ENCODE measurements around the gene KSR1. TPM values are rescaled to one million over a fixed set of nuclear protein-coding genes. Genes with fewer than 3 reads are reported as not detected.

The KSR1 gene
- total RNA-seq, 1 experiment from 2014 or later: 7.8 TPM

DNA sequence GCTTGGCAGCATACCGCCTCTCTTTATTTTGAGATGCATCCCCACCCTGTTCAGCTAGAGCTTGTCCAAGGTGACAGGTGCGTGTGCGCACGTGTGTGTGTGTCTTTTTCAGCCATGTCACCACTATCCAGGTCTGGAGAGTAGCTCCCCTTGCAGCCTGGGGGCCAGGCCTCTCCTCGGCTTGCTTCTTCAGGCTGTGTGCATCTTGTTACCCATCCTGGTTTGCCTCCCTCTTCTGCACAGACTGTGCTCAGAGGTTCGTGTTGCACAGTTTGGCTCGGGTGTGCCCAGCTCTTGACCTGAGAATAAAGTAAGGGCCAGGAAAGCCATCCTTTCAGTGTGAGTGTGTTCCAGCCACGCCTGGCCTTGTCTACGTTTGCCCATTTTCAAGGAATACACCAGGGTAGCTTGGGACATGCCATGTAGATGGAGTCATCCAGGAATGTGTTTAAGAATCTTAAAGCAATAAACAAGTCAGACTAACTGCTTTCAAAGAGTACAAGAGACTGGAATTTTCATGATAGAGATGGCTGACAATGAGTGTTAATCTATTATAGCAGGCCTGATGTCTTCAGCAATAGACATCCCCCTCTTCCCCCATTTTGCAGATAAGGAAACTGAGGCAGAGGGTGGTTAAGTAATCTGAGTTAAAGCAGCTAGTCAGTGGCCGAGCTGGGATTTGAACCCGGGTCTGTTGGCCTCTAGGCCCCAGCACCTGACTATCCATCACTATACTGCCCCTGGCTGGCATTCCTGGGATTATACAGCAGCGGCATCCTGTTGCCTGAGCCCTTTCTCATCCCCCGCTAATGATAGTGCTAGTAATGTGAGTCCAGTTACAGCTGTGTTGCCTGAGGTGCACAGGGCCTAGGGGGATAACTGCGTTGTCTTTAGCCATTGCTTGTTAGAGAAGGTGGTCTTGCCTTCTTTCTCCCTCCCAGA lies 77.9 kb downstream of the KSR1 start:
- DNase-seq (ENCODE audit: low spot score): no peak

DNA sequence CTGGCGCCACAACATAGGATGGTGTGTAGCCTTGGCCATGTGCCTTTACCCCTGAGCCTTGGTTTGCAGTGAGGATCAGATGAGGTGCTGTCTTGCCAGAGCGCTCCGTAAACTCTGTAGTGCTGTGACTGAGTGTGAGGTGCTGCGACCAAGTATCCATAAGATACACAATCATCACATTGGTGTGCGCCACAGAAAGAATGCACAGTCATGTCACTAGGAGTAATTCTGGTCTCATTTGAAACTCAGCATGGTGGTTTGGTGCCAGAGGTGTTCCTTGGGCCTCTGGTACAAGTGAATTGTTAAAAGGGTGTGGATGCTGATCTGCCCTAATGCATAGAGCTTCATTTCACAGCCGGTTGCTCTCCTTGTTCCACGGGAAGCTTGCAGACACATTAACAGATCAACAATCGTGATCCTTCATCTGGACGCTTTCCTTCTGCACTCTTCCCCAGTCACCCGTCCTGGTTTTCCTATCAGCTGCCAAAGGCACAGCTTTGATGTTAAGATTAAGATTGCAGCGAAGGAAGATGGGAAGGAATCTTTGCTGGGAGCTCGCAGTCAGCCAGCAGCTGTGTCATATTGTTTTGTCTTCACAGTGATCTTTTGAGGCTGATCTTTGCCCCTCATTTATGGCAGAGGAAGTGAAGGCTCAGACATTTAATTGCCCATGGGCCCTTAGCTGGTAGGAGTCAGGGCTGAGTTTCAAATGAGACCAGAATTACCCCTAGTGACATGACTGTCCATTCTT lies 79.1 kb downstream of the KSR1 start:
- no peak for DNase-seq (ENCODE audit: low spot score)

DNA sequence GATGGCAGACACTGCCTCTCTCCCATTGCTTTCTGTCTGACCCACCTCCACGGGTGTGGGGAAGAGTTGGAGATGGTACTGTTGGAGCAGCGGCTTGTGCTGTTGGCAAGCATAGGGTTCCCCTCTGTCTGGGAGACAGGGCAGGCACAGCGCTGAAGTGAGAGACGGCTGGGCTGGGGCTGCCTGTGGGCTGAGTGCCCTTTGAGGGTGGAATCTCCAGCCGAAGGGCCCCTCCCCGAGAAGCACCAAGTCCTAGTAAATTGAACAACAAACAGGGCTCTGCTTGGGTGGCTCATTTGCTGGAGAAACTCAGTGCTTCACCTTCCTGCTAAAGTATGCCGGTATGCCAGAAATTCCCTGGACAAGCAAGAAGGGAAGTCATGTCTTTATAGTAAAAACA lies 79.7 kb downstream of the KSR1 start:
- no peak for DNase-seq (ENCODE audit: low spot score)

DNA sequence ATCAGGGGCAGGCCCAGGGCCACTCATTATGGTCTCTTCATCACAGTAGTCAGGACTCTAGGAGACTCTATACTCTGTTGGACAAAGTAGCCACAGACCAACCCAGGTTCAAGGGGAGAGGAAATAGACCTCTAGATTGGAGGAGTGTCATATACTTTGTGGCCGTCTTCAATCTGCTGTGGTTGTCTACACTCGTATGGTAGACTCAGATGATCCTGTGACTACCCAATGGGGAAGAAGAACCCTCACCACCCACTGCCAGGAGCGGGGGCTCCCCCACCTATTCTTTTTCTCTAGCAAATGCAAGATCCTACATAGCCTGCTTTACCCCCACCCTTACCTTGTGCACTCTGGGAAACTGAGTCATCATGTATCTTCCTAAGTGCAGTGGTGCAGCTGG lies 80.5 kb downstream of the KSR1 start:
- no peak for DNase-seq (ENCODE audit: low spot score)

DNA sequence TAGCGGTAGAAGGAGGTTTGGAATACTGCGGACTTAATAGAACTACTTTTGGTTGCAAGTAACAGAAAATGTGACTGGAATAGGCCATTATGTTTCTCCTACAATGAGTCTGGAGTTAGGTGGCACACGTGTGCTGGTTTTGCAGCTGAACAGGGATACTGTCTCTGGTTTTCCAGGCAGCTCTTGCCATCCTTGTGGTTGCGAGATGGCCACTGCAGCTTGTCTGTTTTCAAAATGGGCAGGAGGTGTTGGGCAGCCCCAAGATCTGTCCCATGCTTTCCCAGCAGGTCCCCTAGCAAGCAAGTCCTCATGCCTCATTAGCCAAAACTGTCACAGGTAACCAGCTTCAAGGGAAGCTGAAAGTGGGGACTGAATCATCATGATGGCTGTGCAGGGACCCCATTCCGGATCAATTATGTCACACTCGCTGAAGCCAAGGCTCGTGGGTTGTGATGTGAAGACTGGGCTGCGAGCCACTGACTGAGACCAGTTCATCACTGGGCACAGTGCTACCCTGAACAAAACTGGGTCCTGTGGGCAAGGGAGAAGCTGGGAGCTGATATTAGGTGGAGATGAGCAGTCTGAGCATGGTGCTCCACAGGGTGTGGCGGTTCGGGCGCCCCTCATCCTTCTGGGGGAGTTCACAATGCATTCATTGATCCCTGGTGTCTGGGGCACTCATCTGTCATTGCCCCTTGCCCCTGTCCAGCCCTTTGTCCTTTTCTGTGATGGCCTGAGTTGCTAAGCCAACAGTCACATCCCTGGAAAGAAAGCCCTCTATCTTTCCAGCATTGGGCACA lies 82.1 kb downstream of the KSR1 start:
- no peak for DNase-seq (ENCODE audit: low spot score)

DNA sequence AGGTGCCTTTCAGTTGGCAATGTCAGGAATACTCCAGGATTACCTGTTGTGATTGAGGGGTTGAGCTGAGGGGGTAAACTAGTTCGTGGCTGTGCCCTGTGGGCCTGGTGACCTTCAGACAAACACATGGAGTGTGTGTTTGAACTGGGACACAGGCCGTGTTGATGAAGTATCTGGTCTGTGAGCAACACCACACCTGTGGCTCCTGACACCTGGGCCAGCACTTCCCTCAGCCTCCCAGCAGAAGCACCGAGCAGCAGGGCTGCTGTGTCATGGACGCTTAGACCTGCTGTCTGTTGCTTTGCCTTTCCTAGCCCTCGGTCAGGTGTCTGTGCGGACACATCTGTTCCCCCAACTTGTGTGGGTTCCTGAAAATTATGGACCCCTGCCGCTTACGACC lies 82.9 kb downstream of the KSR1 start:
- DNase-seq (ENCODE audit: low spot score): no peak

DNA sequence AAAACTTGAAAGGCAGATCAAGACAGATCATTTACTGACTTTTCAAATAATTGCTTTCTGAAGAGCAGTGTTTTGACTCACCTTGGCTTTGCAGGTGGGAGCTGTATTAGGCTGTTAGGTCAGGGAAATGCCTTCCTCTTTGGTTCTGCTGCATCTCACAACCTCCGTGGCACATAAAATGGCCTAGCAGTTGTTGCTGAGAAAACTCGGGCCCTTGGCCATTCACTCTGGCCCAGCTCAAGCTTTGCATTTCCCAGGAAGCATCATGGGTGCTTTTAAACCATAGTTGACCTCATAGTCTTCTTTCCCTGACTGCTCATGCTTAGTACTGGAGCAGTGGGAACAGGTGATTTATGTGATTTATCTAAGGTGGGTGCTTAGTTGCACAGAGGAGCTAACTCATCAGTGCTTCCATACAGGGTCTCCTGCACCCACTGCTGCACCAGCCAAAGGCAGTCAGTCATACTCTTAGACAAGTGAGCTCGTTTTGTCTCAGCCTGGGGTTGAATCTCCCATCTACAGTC lies 83.6 kb downstream of the KSR1 start:
- DNase-seq (ENCODE audit: low spot score): no peak

DNA sequence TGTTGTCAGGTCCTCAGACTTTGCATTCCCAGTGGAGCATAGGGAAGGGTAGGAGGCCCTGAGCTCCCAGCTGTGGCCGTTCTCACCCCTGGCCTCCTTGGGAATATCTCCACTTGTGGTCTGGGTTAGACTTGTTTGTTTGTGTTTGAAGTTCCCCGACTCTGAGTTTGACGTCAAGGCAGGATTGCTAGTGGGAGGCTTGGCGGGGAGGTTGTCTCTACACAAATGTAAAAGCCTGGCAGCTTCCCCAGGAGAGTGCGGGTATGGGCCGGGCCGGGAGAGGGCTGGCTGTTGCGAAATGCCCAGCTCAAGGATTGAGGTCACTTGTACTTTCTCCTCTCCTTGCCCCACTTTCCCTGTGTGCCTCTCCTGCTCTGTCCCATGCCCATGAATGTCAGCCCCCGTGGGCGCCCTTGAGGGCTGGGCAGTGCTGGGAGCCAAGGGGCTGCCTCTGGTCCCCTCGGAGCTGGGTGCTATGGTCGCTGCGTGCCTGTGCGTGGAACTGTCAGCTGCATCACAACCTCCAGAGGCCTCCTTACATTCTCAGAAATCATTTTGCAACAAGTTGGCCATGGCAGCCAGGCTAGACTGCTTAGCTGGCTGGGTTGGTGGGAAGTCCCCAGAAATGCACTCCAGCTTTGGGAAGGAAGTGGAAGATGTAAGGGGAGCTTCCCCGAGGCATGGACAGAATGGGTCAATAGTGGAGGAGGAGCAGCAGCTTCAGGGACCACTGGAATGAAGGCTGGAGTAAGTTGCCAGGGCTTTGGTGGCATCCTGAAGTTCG lies 84.3 kb downstream of the KSR1 start:
- DNase-seq (ENCODE audit: low spot score): peak; percentile 60

DNA sequence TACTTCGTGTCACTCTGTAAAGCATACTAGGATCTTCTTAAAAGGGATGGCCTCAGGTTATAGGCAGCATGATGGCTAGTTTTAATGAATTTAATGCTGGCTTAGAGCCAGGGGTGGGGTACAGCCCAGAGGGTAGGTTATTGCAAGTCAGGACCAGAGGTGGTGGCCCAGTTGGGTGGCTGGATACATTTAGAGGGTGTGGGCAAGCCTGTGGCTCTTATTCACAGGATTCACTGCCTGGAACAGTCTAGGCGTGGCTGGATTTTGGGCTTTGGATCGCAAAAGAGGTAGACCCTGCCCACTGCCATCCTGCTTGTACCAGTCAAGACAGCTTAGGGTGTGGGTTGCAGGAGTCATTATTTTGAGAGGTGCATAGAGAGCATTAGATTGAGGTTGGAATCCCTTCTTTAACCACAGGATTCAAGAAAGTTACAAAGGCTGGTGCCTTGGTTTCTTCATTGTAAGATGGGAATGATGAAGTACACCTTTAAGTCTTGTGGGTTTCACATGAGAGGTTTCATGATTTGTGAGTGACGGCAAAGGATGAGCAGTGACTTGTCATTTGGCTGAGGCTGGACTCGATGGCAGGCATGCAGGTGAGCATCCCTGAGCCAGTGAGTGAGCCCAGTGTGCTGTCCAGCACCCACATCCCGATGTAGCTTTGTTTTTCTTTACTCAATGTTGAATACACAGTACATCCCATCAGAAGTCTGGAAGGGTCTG lies 85.2 kb downstream of the KSR1 start:
- DNase-seq (ENCODE audit: low spot score): no peak

DNA sequence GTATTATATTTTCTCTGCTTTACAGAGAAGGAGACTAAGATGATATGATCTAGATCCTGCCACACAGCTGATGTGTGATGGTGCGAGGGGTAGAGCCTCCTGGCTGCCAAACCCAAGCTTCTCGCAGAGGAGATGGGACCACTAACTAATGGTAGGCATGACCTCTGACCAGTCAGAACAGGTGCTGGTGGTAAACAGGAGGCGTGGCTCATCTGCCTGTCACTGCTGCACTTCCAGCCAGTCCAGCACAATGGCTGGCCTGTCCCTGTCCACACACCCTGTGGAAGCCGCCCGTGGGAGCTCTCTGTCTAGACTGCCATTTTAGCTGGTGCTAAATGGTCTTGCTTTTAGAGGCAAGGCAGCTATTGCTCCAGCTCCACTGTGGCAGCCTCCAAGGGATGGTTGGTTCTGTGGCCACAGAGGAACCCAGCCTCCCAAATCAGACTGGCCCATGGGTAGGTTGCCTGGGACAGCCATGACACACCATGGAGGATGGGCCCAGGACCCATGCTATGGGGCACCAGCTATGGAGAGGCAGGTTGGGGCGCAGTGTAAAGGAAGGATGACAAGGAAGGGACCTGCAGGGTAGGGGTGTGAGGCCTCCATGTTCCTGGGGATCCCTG lies 86.7 kb downstream of the KSR1 start:
- DNase-seq (ENCODE audit: low spot score): no peak

DNA sequence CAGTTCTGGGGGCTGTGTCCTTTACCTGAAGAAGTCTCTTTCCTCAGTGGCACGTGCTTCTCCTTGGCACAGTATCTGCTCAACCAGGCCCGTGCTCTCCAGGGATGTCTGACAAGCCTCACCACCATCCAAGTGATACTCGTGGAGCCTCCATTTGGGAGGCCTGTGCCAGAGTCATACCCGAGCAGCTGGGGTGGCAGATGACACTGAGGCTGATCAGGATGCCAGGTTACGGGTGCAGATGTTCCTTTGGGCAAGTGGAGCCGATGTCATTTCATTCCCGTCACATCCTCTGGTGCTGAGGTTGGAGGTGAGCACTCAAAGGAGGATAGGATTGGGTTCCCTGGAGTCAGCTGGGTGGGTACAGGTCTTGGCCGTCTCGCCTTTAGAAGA lies 87.2 kb downstream of the KSR1 start:
- no peak for DNase-seq (ENCODE audit: low spot score)

DNA sequence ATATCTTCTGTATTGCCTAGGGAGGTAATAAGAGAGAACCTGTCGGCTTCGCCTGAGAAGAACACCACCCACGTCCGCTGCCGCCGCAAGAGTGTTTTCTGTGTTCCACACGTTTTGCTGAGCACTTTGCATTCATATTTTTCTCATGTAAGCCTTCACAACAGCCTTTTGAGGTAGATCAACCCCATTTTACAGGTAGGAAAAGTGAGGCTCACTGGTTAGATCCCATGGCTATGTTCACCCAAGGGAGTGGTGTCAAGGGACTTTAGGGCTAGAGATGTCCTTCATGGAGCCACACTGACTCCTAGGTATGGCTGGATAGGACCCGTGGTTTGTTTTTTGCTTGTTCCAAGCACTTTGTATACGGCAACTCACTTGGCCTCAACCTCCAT lies 87.7 kb downstream of the KSR1 start:
- DNase-seq (ENCODE audit: low spot score): no peak

DNA sequence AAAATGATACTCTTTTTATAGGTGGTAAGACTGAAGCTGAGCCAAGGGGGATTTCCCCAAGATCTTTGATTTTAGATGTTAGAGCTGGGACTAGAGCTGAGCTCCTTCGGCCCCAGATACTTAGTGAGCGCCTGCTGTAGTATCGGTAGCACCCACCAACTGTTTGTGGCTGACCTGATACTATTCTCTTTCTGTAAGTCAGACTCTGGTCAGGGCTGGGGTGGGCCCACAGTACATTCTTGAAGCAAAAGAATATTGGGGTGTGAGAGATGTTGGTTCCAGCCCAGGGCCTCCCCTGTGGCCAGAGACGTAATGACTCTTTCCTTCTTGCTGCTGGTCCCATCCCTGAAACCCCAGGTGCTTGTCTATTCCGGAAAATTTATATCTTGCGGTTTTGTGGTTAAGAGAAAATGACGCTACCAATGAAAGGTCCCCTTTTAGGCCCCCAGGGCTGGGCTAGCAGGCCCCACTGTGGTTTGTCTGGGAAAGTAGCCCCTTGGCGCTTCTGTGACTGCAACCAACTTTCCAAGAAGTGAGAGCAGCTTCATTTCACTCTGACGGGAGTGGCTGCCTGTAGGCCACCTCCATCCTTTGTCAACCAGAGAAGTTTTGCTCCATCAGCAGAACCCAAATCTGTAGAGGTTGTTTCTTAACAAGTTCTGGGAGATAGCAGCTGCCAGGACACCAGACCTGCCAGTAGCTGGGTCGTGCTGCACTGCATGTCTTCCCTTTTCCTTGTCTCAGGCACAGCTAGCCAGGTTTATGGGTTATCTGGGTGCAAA lies 88.3 kb downstream of the KSR1 start:
- DNase-seq (ENCODE audit: low spot score): no peak

DNA sequence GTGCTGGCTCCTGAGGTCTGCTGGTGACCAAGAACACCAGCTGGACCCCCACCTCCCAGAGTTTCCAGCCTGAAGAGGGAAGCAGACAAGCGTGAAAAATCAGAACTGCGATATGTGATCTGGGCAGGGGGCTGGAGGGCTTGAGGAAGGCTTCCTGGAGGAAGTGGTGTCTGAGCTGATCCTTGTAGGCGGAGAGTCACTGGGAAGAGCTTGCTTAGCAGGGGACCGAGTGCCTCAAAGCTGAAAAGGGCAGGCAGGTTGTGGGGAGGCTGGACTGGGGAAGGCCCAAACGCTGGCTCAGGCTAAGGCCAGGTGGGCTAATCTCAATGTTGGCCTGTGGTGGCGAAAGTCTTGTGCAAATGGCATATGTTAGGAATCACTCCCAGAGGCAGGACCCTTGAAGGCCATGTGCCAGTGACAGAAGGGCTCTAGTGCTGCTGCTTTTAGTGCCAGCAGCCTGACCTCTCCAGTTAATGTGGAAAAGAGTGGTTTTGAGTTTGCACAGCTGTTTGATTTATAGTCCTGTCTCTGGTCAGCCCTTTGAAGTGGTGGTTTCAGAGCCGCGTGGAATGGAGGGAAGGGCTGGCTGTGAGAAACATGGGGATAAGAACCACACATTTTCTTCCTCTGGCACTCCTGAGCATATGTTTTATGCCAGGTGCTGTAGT lies 89.4 kb downstream of the KSR1 start:
- peak; percentile 70 for DNase-seq (ENCODE audit: low spot score)

DNA sequence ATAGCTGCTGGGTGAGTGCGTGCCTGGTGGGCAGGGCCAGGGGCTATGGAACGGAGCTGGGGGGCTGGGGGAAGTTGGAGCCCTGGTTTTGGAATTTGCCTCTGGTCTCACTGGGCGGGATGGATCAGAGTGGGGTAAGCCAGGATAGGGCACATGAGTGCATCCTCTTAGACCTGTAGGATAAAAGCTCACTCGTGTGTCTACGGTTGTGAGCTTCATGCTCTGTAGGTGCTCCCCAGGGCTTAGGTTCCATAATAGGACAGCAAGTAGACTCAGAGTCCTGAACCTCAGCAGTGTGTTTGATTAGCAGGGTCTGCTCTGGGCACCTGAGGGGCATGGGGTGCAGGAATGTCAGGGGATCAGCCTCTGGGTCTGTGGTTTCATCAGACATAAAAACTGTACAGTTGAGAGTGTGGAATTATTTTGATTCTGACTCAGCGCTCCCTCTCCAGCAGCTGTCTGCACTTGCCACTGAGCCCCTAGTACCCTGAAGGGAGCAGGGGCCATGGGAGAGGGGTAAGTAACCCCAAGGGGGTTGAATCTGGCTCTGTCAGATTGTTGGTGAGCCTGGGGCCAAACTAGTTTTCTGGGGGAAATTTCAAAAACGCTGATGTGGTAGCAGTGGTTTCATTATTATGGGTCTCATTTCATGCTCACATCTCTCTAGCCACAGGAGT lies 90.5 kb downstream of the KSR1 start:
- no peak for DNase-seq (ENCODE audit: low spot score)

DNA sequence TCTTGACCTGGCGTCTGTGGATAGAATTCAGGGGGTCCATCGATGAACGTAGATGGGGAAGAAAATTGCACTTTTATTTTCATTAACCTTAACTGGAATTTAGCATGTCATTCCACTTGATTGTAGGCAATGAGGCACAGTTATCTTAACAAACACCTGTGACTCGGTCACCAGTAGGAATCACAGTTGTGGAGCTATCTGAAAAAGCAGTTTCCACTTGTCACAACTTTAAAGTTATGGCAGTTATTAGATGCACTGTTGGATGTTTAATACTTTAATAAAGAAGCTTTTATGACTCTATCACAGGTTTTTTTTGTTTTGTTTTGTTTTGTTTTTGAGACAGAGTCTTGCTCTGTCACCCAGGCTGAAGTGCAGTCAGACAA lies 91.0 kb downstream of the KSR1 start:
- DNase-seq (ENCODE audit: low spot score): no peak

DNA sequence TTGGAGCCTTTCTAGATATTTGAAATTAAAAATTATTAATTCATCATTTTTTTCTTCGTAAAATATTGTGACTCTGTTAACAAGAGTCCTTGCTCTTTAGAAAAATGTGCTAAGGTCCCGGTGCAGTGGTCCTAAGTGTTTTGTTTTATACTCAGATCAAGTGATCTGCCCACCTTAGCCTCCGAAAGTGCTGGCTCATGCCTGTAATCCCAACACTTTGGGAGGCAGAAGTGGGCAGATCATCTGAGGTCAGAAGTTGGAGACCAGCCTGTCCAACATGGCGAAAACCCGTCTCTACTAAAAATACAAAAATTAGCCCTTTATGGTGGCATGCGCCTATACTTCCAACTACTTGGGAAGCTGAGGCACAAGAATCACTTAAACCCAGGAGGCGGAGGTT lies 92.1 kb downstream of the KSR1 start:
- no peak for DNase-seq (ENCODE audit: low spot score)
